GM18505 (cell line): ENCODE results near the gene TMEM204.

Source experiments
- ATAC-seq: cut with Tn5 transposase; IDR thresholded peaks from one replicate; pipeline ENCODE4 v1.9.1; 2021; ENCODE audit not compliant: unreplicated experiment
- POLR2A ChIP-seq: IDR thresholded peaks from 4 replicates; pipeline ENCODE4 v1.6.1; 2011; ENCODE audit warnings: borderline replicate concordance; ENCODE audit not compliant: insufficient read depth, insufficient read length; ENCODE audit errors: extremely low read depth

The TMEM204 gene

DNA sequence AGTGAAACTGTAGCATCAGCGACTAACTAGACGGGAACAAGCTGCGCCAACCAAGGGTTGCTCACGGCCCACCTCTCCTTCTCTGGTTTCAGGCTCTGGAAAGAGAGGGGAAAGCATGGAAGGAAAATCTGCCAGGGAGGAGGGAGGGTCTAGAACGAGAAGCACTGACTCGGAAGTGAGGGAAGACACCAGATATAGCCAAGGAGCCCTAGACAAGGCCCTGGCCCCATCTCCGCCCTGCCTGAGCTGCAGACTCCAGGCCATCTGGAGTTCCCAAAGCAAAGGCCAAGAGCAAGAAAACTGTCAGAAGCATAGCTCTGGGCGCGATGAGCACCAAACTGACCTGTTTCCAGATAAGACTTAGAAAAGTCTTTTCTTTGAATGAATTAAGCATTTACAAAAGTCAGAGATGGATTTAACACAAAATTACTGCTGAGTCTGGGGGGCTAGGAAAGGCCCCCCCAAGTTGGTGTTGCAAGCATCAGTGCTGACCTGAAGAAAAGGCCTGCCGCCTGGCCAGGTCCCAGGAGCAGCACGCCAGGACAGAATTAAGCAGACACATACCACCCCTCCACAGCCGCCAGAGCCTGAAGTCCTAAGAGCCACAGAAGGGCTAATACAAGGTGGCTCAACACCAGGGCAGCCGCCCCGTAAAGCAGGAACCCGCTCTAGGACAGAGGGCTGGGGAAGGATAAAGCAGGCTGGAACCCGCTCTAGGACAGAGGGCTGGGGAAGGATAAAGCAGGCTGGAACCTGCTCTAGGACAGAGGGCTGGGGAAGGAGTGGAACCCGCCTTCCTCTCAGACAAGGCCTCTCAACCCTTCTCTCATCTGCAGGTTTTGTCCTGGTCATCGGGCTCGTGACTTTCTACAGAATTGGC lies 20.7 kb downstream of the TMEM204 start:
- no peak for TF ChIP-seq POLR2A
- ATAC-seq = no peak

- ATAC-seq = no peak
- no peak for TF ChIP-seq POLR2A
Observed at GRCh38 chr16:1554826-1555445, 21.5 kb downstream of the TMEM204 start.

GRCh38 chr16:1556254-1556653 lies 22.8 kb downstream of the TMEM204 start:
- no peak for TF ChIP-seq POLR2A
- no peak for ATAC-seq

GRCh38 chr16:1557074-1557473 lies 23.6 kb downstream of the TMEM204 start:
- no peak for ATAC-seq
- no peak for TF ChIP-seq POLR2A

GRCh38 chr16:1557576-1557975 lies 24.1 kb downstream of the TMEM204 start:
- ATAC-seq = no peak
- TF ChIP-seq POLR2A = no peak

DNA sequence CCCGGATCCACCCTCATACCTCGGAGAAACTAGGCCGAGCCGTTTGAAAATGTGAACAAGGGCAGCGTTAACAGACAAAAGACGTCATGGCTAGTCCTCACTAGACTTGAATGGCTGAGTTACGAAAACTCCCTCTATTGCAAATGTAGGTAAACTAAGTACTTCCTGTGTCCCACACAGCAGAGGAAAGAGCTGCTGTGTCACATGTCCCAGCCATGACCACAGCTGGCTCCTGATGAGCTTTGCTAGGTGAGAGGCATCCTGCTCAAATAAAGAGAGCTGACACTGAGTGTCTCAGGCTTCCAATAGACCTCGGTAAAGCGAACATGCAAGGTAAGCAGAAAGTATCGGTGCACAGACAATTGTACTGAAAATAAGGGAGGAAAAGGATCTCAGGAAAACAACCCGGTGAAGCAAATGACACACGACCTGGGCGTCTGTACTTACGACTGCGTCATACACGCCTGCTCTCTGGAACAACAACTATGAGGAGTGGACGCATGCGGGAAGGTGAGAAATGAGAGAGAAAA lies 26.0 kb downstream of the TMEM204 start:
- no peak for TF ChIP-seq POLR2A
- ATAC-seq = no peak

GRCh38 chr16:1560153-1560552 lies 26.7 kb downstream of the TMEM204 start:
- TF ChIP-seq POLR2A = no peak

GRCh38 chr16:1560866-1561265 lies 27.4 kb downstream of the TMEM204 start:
- no peak for ATAC-seq
- no peak for TF ChIP-seq POLR2A

More at GRCh38 chr16:1560153-1560552, 26.7 kb downstream of the TMEM204 start:
- ATAC-seq = no peak

DNA sequence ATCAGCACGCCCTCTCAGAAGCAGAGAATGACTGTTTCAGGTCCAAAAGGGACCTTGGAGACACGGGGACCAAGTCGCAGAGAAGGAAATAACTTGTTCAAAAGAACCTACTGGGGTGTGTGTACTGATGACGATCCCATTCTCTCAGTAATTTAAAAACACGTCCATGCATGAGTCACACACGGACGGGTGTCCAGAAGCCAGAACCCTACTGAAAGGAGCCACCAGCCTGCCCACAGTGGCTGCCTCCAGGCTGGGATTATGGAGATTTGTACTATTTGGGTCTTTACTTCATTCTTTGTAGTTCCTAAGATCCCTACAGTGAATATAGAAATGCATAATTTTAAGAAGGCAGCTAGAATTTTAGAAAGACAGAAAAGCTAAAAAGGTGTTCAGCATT lies 27.8 kb downstream of the TMEM204 start:
- no peak for TF ChIP-seq POLR2A
- ATAC-seq = no peak

DNA sequence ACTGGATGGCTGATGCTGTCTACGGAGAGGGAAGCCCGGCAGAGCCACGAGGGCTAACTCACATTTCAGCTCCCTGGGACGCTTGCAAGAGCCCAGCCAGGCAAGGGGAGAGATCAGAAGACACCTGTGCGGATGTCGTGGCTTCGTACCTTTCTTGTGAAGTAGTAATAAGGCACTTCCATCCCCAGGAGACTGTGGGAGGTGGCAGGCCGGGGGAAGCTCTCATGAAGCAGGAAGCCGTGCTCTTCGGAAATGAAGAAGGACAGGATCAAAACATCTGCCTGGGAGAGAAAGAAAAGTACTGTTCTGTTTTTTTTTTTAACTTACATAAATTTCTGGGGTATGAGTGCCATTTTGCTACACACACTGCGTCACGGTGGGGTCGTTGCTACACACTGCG lies 28.4 kb downstream of the TMEM204 start:
- no peak for TF ChIP-seq POLR2A
- no peak for ATAC-seq

GRCh38 chr16:1563786-1564185 lies 30.3 kb downstream of the TMEM204 start:
- no peak for TF ChIP-seq POLR2A
- no peak for ATAC-seq

- TF ChIP-seq POLR2A = no peak
- no peak for ATAC-seq
Observed at GRCh38 chr16:1564325-1564724, 30.9 kb downstream of the TMEM204 start.

- no peak for ATAC-seq
- TF ChIP-seq POLR2A = no peak
Observed at GRCh38 chr16:1565083-1565805, 31.8 kb downstream of the TMEM204 start.
